IPS-20b (cell line): ENCODE results near the gene ZNF407.

Source experiments
- H3K27ac ChIP-seq: one replicate; pipeline ENCODE4 v1.5.1; 2013; ENCODE audit warnings: low read length
- H3K27me3 ChIP-seq: 2 replicates; pipeline ENCODE4 v1.6.1; 2013; ENCODE audit warnings: mild to moderate bottlenecking, low read length, inconsistent platforms; ENCODE audit not compliant: insufficient read depth
- H3K36me3 ChIP-seq: 2 replicates; pipeline ENCODE4 v1.6.1; 2013; ENCODE audit warnings: low read depth, mild to moderate bottlenecking, inconsistent platforms, low read length, moderate library complexity; ENCODE audit not compliant: insufficient read depth
- H3K4me1 ChIP-seq: 2 replicates; pipeline ENCODE4 v1.6.1; 2013; ENCODE audit warnings: mild to moderate bottlenecking, control low read depth, inconsistent platforms, low read length, moderate library complexity; ENCODE audit not compliant: insufficient read depth
- H3K4me3 ChIP-seq: 2 replicates; pipeline ENCODE4 v1.5.1; 2013; ENCODE audit warnings: mild to moderate bottlenecking, low read length, inconsistent platforms
- H3K9ac ChIP-seq: 2 replicates; pipeline ENCODE4 v1.6.1; 2013; ENCODE audit warnings: low read depth, mild to moderate bottlenecking, inconsistent platforms, low read length, moderate library complexity
- H3K9me3 ChIP-seq: 2 replicates; pipeline ENCODE4 v1.6.1; 2013; ENCODE audit warnings: mild to moderate bottlenecking, low read depth, low read length, inconsistent platforms; ENCODE audit not compliant: insufficient read depth

Gene ZNF407

GRCh38 chr18:74819433-74820059, 221.9 kb downstream of the ZNF407 start:
- H3K27ac ChIP-seq: no peak overlapping the region

GRCh38 chr18:74820160-74820780, 222.6 kb downstream of the ZNF407 start:
- Histone ChIP-seq H3K27ac (no peak overlapping the region), H3K27me3 (no peaks in the 10 kb centered on the region), H3K9me3 (no peaks in the 10 kb centered on the region), H3K4me3 (no peak overlapping the region), H3K36me3 (no peaks in the 10 kb centered on the region), H3K4me1 (peaks cover 5% of the 10 kb centered on the region; the same call in 1 of the 2 replicates), H3K9ac (no peak overlapping the region)

More at GRCh38 chr18:74819433-74820059, 221.9 kb downstream of the ZNF407 start:
- Histone ChIP-seq H3K4me3 (no peak overlapping the region; the same call in 1 of the 2 replicates), H3K4me1 (peaks cover 5% of the 10 kb centered on the region; the same call in 1 of the 2 replicates), H3K9ac (0 out of 2 replicates have a peak overlapping the region, but pooled peaks have one; percentile 6), H3K27me3 (no peaks in the 10 kb centered on the region), H3K36me3 (no peaks in the 10 kb centered on the region), H3K9me3 (no peaks in the 10 kb centered on the region)

DNA sequence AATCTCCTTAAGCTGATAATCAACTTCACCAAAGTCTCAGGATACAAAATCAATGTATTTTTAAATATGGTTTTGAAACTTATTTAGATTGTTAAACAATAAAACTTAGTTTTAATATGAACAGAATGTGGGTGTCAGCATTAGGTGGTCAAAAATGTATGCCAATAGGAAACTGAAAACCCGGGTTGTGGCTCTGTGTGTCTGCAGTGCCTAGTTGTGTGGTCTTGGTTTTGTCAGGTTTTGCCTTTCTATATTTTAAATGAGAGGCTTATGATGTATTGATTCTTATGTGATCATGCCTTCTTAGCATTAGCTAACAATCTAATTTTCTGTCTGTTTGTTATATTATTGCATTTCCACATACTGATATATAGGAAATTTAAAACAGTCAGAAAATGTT, 227.8 kb downstream of the ZNF407 start:
- H3K9me3 ChIP-seq: no peaks in the 10 kb centered on the region
- H3K4me1 ChIP-seq: no peaks in the 10 kb centered on the region; the same call in 1 of the 2 replicates
- H3K4me3 ChIP-seq: no peak overlapping the region
- no peak overlapping the region for H3K9ac ChIP-seq
- H3K27me3 ChIP-seq: no peaks in the 10 kb centered on the region
- no peaks in the 10 kb centered on the region for H3K36me3 ChIP-seq
- no peak overlapping the region for H3K27ac ChIP-seq

DNA sequence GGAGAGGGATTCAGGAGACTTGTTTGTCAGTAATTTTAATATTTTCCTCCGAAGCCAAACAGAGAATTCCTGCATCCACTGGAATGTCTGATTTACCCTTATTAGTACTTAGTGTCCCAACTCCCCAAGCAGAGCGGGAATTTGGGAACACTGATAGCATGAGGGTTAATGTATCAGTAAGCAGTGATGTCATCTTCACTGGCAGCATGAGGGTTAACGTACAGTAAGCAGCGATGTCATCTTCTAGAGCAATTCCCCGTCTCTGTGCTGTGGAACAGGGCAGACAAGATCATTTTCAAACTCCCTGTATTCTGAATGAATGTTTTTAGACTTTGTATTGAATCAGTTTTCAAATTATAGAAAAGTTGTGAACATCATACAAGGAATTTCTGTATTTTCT, 228.9 kb downstream of the ZNF407 start:
- H3K27me3 ChIP-seq: no peaks in the 10 kb centered on the region
- no peak overlapping the region for H3K9ac ChIP-seq
- no peaks in the 10 kb centered on the region for H3K4me1 ChIP-seq
- no peak overlapping the region for H3K27ac ChIP-seq
- H3K36me3 ChIP-seq: no peaks in the 10 kb centered on the region
- H3K4me3 ChIP-seq: no peak overlapping the region
- no peaks in the 10 kb centered on the region for H3K9me3 ChIP-seq

- H3K36me3 ChIP-seq: no peaks in the 10 kb centered on the region
- no peaks in the 10 kb centered on the region for H3K9me3 ChIP-seq
- no peak overlapping the region for H3K27ac ChIP-seq
- no peak overlapping the region for H3K9ac ChIP-seq
- no peaks in the 10 kb centered on the region for H3K4me1 ChIP-seq
- H3K27me3 ChIP-seq: no peaks in the 10 kb centered on the region
- H3K4me3 ChIP-seq: no peak overlapping the region
Observed at GRCh38 chr18:74828200-74828599, 230.5 kb downstream of the ZNF407 start.

- Histone ChIP-seq H3K4me1 (peaks cover 5% of the 10 kb centered on the region; the same call in 1 of the 2 replicates), H3K4me3 (no peak overlapping the region)
Observed at GRCh38 chr18:74831571-74832250, 234.0 kb downstream of the ZNF407 start.

DNA sequence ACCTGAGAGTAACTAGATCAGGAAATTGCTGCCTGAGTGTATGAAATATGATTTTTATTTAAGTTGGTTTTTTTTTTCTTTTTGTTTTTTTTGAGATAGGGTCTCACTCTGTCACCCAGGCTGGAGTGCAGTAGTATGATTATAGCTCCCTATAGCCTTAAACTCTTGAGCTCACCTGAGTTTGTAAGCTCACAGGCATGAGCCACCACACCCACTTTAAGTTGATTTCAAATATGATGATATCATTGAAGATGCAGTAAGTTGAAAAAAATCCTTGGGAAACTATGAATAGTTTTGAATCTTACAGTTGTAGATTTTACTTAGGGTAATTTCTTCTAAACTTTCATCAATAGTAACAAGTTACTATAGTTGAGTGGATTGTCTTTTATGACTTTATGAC, 234.7 kb downstream of the ZNF407 start:
- Histone ChIP-seq H3K9me3 (no peaks in the 10 kb centered on the region), H3K36me3 (no peaks in the 10 kb centered on the region), H3K4me3 (no peak overlapping the region), H3K27ac (no peak overlapping the region), H3K27me3 (no peaks in the 10 kb centered on the region), H3K4me1 (peaks cover 5% of the 10 kb centered on the region; the same call in 1 of the 2 replicates), H3K9ac (no peak overlapping the region)

More at GRCh38 chr18:74831571-74832250, 234.0 kb downstream of the ZNF407 start:
- Histone ChIP-seq H3K9ac (no peak overlapping the region), H3K36me3 (no peaks in the 10 kb centered on the region), H3K27ac (no peak overlapping the region), H3K27me3 (no peaks in the 10 kb centered on the region), H3K9me3 (no peaks in the 10 kb centered on the region)

GRCh38 chr18:74832999-74833398, 235.3 kb downstream of the ZNF407 start:
- H3K36me3 ChIP-seq: no peaks in the 10 kb centered on the region
- no peak overlapping the region for H3K27ac ChIP-seq
- no peaks in the 10 kb centered on the region for H3K27me3 ChIP-seq
- H3K4me3 ChIP-seq: no peak overlapping the region
- H3K9ac ChIP-seq: no peak overlapping the region
- H3K9me3 ChIP-seq: no peaks in the 10 kb centered on the region
- H3K4me1 ChIP-seq: peaks cover 5% of the 10 kb centered on the region; the same call in 1 of the 2 replicates

DNA sequence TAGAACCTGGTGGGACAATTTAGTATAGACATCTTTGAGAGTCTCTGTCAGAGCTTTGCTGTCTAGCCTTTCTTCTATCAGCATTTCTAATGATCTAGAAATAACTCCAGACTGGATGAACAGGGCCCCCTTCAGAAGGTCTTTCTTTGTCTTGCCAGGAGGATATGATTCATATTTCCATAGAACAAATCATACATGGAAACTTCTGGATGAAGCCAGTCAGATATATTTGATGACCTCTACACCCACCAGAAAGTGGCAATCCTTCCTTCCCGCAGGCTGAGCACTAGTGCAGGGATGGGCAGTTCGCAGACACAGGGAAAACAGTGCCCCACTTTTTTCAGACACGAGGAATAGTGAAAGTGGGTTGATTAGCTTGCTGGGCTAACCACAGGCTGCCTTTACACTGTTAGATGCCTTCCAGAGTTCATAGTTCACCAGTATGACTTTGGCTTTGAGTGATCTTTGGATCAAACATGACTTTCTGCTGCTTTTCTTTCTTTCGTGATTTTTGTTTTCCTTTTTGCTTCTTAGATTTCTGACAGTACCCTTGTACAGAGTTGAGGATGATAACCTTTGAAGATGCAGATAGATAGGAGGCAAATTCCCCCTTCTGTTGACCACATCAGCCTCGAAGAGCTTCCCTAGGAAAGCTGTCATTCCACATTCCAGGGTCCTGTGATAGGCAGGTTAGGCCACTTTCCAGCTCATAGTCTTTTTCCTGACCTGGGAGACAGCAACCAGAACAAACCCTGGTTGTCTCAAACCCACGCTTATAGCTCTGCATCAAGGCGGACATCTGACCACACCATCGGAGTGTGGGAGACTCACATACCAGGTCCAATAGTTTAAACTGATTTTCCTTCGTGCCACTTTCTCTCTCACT, 237.0 kb downstream of the ZNF407 start:
- H3K9ac ChIP-seq: no peak overlapping the region
- no peak overlapping the region for H3K4me3 ChIP-seq
- H3K27ac ChIP-seq: no peak overlapping the region
- no peaks in the 10 kb centered on the region for H3K9me3 ChIP-seq
- no peaks in the 10 kb centered on the region for H3K27me3 ChIP-seq
- peaks cover 5% of the 10 kb centered on the region; the same call in 1 of the 2 replicates for H3K4me1 ChIP-seq
- no peaks in the 10 kb centered on the region for H3K36me3 ChIP-seq

DNA sequence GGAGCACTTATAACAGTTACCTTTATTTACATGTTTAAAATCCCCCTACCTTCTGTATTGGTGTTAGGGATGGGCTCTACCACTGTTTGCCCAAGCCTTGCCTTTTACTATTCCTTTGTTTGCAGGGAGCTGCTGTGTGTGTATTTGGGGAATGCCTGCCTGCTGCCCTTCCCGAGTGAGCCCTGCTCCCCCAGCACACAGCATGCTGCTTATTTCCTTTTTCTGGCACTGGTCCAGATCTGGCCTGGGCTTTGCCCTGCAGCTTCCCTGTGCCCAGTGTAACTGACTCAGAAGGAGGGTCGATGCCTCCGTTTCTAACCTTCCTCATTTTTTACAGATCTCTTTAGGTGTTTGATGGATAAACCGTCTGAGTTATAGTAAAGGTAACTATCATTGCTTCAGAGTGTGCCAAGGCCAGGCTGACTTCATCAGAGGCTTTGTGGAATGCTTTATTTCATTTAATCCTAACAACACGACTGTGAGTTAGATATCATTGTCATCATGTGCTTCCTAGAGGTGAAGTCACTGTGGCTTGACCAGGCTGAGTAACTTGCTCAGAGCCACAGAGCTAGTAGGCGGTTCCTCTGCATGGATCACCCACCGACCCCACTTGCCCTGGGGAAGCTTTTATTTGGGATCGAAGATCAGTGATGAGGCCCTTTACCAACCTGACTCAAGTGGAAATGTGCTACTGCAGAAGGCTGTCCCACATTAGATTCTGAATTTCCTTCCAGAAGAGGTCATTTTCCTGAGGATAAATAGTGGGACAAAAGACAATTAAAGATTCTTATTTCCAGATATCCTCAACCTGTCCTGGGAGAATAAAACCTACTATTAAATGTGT, 238.8 kb downstream of the ZNF407 start:
- no peaks in the 10 kb centered on the region for H3K36me3 ChIP-seq
- 0 out of 2 replicates have a peak overlapping the region, but pooled peaks have one; percentile 20 for H3K9ac ChIP-seq
- no peak overlapping the region for H3K27ac ChIP-seq
- H3K4me3 ChIP-seq: no peak overlapping the region
- no peaks in the 10 kb centered on the region for H3K27me3 ChIP-seq
- peaks cover 10% of the 10 kb centered on the region for H3K4me1 ChIP-seq
- no peaks in the 10 kb centered on the region for H3K9me3 ChIP-seq
